NB4 (cell line): ENCODE data around the gene RGS6.

Experiments
- CTCF ChIP-seq: IDR thresholded peaks from one replicate; pipeline ENCODE4 v1.5.1; 2012; ENCODE audit warnings: low read depth, low read length
- POLR2A ChIP-seq: IDR thresholded peaks from 2 replicates; pipeline ENCODE4 v1.6.1; 2011; ENCODE audit warnings: mild to moderate bottlenecking; ENCODE audit not compliant: insufficient read length; ENCODE audit errors: extremely low read depth

GRCh38 chr14:72301352-72301751 is 369.1 kb downstream of the RGS6 start:
- no peak for TF ChIP-seq CTCF
- no peak for TF ChIP-seq POLR2A
